NCI-H1436 (cell line): ENCODE results near the gene PPARA.
A peak's percentile ranks its signal among the peaks of the same experiment; 100 is the strongest.
"Not testable (repeated sequence)": the region's sequence is repeated elsewhere in the genome, so short reads cannot be mapped to it uniquely, and the experiment has no call there.

Source experiments
- DNase-seq: peaks from one replicate; lab custom pipeline; 2025; lab: John Stamatoyannopoulos, UW

Gene PPARA

DNA sequence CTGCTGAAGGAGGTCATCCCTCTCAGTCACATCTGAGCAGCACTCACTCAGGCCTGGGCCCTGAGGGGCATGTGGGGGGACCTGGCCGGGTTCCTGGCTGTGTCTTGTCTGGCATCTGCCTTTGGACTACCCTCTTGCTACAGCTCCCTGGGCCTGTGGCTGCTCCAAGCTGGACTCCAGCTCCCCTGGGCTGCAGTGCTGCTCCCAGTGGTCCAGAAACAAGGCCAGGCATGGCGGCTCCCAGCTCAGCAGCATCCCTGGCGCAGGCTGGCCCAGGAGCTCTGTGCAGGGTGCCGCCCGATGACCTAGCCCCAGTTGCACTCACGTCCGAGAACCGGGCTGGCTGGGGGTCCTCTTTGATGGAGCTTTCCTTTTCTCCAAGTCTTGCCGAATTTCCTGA is 94.4 kb downstream of the PPARA start:
- no peak for DNase-seq

DNA sequence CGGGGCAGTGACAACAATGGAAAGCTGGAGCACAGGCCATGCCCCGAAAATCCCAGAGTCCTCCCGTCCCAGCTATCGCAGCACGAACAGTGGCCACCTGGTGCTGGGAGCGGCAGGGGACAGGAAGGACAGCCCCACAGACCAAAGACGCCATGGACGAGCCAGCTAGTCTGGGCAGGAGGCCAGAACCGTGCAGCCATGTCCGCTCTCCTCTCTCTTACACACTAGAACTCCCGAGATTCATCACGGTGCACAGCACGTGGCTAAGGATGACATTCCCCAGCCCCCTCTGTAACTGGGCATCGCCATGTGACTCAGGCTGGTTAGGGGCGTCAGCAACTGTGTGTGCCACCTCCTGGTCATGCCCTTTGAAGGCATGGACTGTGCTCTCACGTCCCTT is 95.2 kb downstream of the PPARA start:
- no peak for DNase-seq

DNA sequence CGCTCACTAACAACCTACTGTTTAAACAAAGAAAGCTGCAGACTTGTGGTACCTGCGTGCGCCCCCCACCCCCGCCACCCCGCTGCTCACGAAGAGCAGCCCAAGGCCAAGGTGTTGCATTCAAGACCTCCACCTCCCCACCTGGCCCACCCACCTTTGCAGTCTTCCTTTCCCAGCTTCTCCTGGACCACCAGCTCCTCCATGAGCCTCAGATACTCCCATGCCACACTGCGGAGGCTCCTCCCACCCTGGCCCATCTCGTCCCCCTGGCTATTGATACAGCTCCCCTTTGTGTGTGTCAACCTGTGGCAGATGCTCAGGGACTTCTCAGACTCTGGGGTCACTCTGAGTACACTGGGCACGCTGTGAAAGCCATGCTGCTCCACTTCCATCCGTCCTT is 95.9 kb downstream of the PPARA start:
- DNase-seq: no peak

GRCh38 chr22:46247443-46247975 is 97.2 kb downstream of the PPARA start:
- DNase-seq: no peak

DNA sequence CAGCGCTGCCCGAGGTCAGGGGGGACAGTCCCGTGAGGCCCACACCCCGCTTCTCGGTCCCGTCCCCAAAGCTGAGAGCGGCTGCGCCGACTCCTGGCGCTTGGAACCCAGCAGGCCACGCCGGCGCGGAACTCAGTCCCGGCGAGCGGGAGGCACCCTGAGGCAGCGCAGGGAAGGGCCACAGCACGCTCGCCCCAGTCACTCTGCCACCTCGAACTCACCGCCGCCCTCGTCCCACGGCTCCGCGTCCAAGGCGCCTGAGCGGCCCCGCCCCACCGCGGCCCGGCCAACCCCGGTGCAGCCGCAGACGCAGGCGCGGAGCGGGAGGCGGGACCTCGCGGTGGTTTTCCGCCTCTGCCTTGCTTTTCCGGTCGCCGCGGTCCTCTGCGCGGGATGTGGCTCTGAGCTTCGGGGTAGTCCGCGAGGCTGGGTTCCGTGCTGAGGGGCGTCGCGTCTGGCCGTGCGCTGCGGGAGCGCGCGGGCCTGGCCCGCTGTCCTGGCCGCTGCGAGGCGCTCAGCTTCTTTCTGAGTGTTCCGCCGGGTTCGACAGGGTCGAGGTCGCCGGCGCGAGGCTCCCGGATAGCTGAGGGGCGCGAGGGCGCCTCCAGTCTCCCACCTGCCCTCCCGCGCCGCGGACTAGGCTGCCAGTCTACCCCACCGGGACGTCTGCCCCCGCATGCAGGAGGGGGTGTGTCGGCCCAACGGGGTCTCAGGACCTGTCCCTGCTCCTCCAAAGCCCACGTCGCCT is 99.9 kb downstream of the PPARA start, which contains the start of gene CDPF1:
Gene CDPF1 (minus strand): TSS at position 259 of the 748 bp plus-strand sequence. CDS start 2,009 bp downstream, outside the sequence.
- peak; percentile 80 for DNase-seq

DNA sequence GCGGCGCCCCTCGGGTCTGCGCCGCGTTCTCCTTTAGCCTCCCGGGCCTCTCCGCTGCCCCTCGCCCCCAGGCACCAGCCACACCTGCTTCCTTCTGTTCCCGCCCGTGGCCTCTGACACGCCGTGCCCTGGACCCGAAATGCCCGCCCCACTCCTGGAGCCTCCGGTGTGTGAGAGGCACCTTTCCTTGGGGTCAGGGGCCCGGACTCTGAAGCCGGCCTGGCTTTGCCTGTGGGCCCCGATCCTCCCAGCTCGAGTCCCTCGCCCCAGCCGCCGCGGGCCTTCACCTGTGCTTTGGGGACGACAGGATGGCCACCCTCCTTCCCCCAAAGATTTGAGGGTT is 100.4 kb downstream of the PPARA start:
- no peak for DNase-seq

DNA sequence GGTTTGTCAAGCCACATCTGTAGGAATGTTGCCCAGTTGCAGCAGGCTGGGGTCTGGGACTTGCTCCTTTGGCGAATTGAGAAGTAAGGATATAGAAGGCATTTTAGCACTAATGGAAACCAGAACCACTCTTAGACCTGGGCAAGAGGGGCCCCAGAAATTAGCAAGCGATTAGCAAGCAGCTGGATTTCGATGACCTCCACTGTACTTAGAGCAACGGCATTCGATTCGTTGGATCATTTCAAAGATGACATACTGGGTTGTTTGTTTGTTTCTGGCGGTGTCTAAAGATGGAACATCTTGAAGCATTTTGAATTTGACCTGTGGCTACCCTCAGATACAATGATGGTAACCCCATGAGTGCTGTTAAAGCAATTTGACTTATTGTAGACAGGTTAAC is 100.9 kb downstream of the PPARA start:
- DNase-seq: no peak

DNA sequence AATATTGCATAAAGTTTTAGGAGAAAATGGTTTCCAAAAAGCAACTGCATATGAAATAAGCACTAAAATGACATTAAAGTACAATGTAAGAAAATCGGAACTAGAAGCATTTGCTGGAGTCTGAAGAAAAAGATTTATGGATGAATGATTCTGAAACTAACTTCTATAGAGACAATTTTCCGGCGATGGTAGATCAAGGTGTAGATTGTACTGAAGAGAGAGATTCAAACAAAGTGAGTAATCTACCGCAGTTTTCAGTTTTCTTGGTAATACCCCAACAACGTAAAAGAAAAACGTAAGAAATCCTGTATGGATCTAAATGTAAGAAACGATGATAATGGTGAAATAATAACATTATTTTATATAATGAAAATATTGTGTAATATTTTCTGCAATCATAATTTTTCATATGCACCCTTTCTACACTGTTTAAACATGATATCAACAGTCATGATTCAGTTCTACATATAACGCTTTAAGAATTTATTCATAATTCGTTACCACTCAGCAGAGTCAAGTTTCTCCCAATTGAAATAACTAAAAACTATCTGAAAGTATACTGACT is 101.6 kb downstream of the PPARA start:
- DNase-seq: no peak

GRCh38 chr22:46256358-46256958 is 106.1 kb downstream of the PPARA start:
- no peak for DNase-seq

- no peak for DNase-seq
Observed at GRCh38 chr22:46259374-46259773, 109.0 kb downstream of the PPARA start.

DNA sequence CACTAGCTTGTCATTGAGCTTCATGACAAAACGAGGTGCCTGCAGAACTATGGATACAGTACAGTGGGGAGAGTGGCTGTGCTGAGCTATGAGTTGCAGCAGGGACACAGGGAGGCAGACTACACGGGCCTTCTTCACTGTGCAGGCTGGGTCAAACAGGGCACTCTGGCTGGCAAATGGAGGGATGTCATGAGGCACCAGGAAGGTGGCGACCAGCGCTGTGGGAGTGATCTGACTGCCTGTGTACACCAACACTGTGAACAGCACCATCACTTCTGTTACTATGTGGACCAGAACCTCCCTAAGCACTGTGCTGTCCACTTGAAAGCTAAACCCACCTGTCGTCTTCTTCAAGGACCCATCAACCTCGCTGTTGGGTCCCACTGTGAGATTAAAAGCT is 109.7 kb downstream of the PPARA start:
- DNase-seq: no peak

DNA sequence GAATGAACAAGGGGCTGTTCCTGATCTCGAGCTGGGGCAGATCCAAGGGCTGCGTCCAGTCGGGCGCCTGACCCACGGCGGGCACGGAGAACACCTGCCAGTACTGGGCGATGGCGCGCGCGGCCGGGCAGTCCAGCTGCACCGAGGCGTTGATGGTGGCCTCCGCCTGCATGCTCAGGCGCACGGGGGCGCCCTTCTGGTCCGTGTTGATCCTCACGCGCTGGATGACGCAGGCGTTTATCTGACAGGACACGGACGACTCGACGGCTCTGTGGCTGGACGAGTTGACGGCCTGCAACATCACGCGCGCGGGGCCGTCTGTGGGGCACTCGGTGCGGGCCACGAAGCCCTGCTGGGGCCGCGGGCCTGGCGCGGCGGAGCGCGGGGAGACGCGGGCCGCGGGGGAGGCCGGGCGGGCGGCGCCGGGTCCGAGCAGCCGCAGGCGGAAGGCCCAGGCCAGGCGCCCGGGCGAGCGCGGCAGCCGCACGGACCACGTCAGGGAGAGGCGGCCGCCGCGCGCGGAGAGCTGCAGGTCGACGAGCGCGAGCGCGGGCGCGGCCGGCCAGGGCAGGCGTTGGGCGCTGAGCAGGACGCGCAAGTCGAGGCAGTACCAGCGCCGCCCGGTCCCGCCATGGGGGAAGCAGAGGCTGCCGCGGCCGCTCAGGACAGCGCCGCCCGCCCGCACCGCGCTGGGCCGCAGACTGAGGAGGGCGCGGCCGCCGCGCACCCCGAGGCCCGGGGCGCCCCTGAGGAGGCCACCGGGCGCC is 112.3 kb downstream of the PPARA start:
- no peak for DNase-seq

GRCh38 chr22:46263216-46263590 is 112.9 kb downstream of the PPARA start, which contains the start of gene PKDREJ:
PKDREJ (minus strand) TSS chr22:46263343; CDS start chr22:46263322, 21 bp downstream.
- no peak for DNase-seq

GRCh38 chr22:46264520-46264919 is 114.2 kb downstream of the PPARA start:
- not testable (repeated sequence) for DNase-seq

- DNase-seq: not testable (repeated sequence)
Observed at GRCh38 chr22:46265627-46266026, 115.3 kb downstream of the PPARA start.

GRCh38 chr22:46267431-46268279 is 117.3 kb downstream of the PPARA start, which contains the start of gene TTC38:
TTC38 (plus strand) TSS chr22:46268008; CDS start chr22:46268040, 32 bp downstream.
- DNase-seq: no peak

- no peak for DNase-seq
Observed at GRCh38 chr22:46269564-46269963, 119.2 kb downstream of the PPARA start.

GRCh38 chr22:46272196-46272595 is 121.9 kb downstream of the PPARA start:
- DNase-seq: no peak

DNA sequence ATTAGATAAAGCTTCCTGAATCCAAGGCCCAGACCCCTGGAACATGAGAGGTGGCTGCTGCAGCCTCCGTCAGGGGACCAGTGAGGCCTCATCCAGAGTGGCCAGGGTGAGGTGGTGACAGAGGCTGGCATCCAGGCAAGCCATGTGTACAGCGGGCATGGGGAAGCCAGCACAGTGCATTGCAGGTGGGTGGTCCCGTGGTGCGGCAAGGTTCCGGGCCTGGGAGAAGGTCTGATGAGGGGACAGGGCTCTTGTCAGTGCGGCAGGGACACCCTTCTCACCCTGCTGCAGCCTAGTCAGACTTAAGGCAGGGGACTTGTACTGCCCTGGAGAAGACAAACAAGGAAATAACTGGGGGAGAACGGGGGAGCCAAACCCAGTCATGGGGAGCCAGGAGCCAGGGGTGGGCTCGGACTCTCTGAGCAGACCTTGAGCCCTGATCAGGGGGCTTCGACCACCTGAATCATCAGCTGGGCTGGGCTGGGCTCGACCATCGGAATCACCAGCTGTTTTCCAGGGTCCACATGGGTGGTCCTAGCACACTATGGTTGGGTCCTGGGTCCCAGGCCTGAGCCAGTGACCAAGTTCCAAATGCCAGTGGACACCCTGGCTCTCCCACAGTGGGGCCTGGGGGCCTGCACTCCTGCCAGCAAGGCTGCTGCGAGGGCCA is 122.6 kb downstream of the PPARA start:
- no peak for DNase-seq

GRCh38 chr22:46273432-46274148 is 123.3 kb downstream of the PPARA start:
- DNase-seq: no peak
